Activated T-cell treated with anti-CD3 and anti-CD28 coated beads, Interleukin-2, amount 50 U/mL, for 72 hours (primary cell): Measurements from ENCODE around the gene COLEC12. TPM values are rescaled to one million over a fixed set of nuclear protein-coding genes. Genes with fewer than 3 reads are reported as not detected.

Source experiments
- ATAC-seq, 2 donors: fragments of 150-1000 bp; cut with Tn5 transposase; replicated peaks in 1 of 2; 2 replicates each; pipeline ENCODE4 v1.10.0; 2021; ENCODE audit warnings: moderate library complexity in 2 of 2, mild to moderate bottlenecking in 1 of 2
- DNase-seq, 2 donors: peaks; one replicate each; pipeline ENCODE4 v3.0.0; 2021 to 2022; ENCODE audit warnings: mixed read lengths in 1 of 2
- H3K27ac Mint-ChIP-seq: one replicate; pipeline ENCODE4 v1.8.0; 2022; ENCODE audit warnings: mild to moderate bottlenecking, moderate library complexity, mixed read lengths
- H3K27me3 Mint-ChIP-seq: one replicate; pipeline ENCODE4 v1.8.0; 2022; ENCODE audit warnings: low read depth, mixed read lengths
- H3K36me3 Mint-ChIP-seq, 2 donors: one replicate each; pipeline ENCODE4 v1.8.0; 2022; ENCODE audit warnings: mixed read lengths in 2 of 2, mild to moderate bottlenecking in 1 of 2; ENCODE audit not compliant: insufficient read depth in 2 of 2
- H3K4me1 Mint-ChIP-seq: one replicate; pipeline ENCODE4 v1.8.0; 2022; ENCODE audit warnings: low read depth, mixed read lengths
- H3K4me3 Mint-ChIP-seq, 2 donors: one replicate each; pipeline ENCODE4 v1.8.0; 2022; ENCODE audit warnings: mild to moderate bottlenecking in 2 of 2, mixed read lengths in 2 of 2, moderate library complexity in 2 of 2
- H3K9me3 Mint-ChIP-seq, 2 donors: one replicate each; pipeline ENCODE4 v1.8.0; 2022; ENCODE audit warnings: mixed read lengths in 2 of 2
- total RNA-seq, 2 donors: library from RNA; stranded (reverse); gene quantifications; one replicate each; pipeline ENCODE4 v1.2.3, GENCODE V29; 2022

COLEC12 gene
- total RNA-seq, 2 donors from 2014 or later = 0.05 TPM; not detected in 1

DNA sequence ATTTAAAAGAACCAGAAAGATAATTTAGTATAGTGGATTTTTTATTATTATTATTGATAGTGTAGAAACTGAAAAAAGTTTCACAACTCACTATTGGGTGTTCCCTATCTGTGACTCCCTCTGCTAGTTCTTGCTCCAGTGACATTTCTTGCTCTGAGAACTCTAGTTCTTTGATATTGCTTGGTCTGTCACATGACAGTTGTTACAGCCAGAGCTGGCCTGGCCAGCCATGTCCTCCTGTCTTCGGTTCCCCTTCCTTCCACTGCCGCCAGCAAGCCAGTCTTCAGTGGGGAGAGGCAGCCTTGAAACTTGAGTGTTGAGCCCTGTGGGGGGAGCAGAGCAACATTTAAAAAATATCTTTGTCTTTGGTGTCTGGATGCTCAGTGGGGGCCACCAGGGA lies 225.0 kb downstream of the COLEC12 start:
- Mint-ChIP-seq H3K36me3 (peaks cover 0 to 2% of the 10 kb centered on the region in 2 donors), H3K4me1 (no peaks in the 10 kb centered on the region), H3K9me3 (no peaks in the 10 kb centered on the region), H3K4me3 (no peak overlapping the region), H3K27ac (no peak overlapping the region), H3K27me3 (peaks cover 5% of the 10 kb centered on the region)
- ATAC-seq (no peak), DNase-seq (no peak)

- Mint-ChIP-seq H3K9me3 (no peaks in the 10 kb centered on the region), H3K27me3 (no peaks in the 10 kb centered on the region), H3K27ac (no peak overlapping the region), H3K36me3 (peaks cover 0 to 2% of the 10 kb centered on the region in 2 donors), H3K4me1 (peaks cover 8% of the 10 kb centered on the region), H3K4me3 (no peak overlapping the region)
- DNase-seq (no peak), ATAC-seq (no peak)
Observed at GRCh38 chr18:274313-274712, 226.2 kb downstream of the COLEC12 start.

DNA sequence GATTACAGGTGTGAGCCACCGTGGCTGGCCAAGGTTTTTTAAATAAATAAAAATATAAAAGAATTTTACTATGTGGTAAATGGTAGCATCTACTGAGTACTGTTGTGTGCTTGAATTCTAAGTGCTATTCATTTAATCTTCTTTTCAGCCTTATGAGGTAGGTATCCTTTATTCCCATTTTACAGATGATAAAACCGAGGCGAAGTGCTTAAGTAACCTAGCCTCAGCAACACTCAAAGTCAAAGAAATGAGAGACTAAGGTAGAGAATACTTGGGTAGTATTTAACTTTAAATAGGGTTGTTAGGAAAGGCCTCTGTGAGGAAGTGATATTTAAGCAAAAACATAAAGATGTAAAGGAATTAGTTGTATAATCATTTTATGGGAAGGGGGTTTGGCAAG lies 227.0 kb downstream of the COLEC12 start:
- Mint-ChIP-seq H3K4me1 (peaks cover 16% of the 10 kb centered on the region), H3K9me3 (no peaks in the 10 kb centered on the region), H3K36me3 (peaks cover 0 to 2% of the 10 kb centered on the region in 2 donors), H3K27ac (peak overlapping the region; percentile 28), H3K4me3 (no peak overlapping the region), H3K27me3 (no peaks in the 10 kb centered on the region)
- ATAC-seq = no peak
- DNase-seq = no peak

DNA sequence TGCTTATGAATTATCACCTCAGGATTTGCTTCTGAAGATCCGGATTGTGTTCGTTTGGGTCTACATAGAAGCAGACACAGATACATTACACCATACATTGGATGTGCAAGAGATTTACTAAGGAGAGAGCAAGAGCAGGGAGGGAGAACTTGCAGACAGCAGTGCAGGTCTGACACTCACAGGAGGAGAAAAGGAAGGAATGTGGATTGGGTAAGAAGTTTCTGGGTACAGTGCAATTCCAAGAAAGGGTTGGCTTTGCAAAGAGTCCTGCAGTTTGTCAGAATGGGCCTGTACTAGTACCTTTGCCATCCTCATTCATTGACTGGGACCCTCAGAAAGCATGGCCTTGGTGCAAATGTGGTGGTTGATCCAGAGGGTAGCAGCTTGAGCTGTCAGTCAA lies 227.9 kb downstream of the COLEC12 start:
- Mint-ChIP-seq H3K36me3 (peaks cover 3 to 4% of the 10 kb centered on the region in 2 donors), H3K9me3 (no peaks in the 10 kb centered on the region)
- ATAC-seq = no peak

DNA sequence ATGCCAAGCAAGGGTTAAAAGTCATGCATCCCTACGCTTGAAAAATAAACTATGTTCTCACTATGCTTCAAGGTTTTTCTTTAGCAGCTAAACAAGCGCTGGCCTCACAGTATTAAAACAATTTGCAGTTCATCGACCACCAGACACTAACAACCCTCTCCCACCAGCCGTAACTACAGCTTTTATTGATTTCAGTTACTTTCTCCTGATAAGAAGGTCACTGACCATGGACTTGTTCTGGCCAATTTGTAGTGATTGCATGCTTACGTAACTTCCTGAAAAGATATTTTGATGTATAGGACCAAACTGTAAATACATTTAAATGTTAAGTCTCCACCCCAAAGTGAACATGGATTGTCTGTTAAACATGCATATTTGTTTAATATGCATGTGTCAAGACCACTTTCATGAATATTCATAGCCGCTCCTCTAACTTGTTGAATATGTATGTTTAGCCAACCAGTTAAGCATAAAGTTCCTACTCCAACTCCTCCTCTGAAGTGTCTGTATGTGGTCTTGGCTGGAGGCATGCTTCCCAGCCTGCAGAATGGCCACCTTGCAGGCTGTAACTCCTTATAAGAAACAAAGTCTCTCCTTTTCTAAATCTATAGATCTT lies 230.9 kb downstream of the COLEC12 start:
- Mint-ChIP-seq H3K4me3 (peak overlapping the region; percentile 84 to 100), H3K27ac (no peak overlapping the region), H3K4me1 (peaks cover 28% of the 10 kb centered on the region), H3K9me3 (no peaks in the 10 kb centered on the region), H3K27me3 (no peaks in the 10 kb centered on the region), H3K36me3 (peaks cover 2 to 6% of the 10 kb centered on the region in 2 donors)
- ATAC-seq (no peak), DNase-seq (no peak)

More for the DNA sequence above, 227.9 kb downstream of the COLEC12 start:
- no peak for DNase-seq
- Mint-ChIP-seq H3K4me3 (no peak overlapping the region), H3K27ac (no peak overlapping the region), H3K4me1 (peaks cover 16% of the 10 kb centered on the region), H3K27me3 (no peaks in the 10 kb centered on the region)

DNA sequence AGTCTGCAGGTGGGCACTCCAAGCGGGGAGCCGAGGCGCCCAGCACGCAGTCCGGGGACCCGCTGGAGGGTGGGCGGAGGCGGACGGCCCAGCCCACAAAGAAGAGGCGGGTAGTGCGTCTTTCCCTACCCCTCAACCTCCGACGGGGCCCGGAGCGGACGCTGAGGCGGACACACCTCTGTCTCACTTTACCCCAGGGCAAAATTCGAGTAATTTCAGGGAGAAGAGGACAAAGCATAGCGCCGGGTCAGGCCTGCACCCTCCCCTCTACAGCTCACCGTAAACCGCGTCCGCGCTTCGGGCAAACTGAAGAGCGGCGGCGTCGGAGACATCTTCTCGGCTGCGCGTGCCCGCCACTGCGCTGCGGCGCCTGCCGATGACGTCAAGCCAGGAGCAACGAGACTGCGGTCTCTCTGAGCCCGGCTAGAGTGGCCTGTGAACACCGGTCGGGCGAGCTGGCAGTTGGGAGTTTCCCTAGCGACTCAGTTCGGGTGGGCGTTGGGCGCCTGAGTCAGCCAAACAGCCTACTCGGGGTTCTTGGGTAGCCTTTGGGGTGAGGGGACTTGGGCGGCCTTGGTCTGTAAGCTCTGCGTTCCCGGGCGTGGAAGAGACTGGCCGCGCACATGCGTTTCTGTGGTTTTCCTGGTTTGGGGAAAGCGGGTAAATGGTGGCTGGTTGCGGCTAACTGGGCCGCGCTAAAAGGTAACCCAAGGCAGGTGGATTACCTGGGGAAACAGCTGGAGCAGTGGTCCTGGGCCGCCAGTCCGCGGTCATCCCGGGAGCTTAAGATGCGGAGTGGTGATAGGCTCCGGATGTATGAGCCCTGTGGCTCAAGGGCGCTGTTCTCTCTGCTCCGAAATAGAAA lies 232.6 kb downstream of the COLEC12 start, which contains the start of gene THOC1:
Gene THOC1, minus strand, starts transcription at position 360 of the 865 bp plus-strand sequence. Its CDS starts 28 bp downstream, at position 332.
- H3K9me3 Mint-ChIP-seq = no peaks in the 10 kb centered on the region
- peaks cover 11% of the 10 kb centered on the region in 2 donors for H3K36me3 Mint-ChIP-seq
- H3K4me3 Mint-ChIP-seq = peak within 1 kb of the TSS; percentile 84 to 100
- DNase-seq (peak; percentile 96 to 97), ATAC-seq (peak; percentile 95 to 96)
- H3K27ac Mint-ChIP-seq = peak within 1 kb of the TSS; percentile 100
- no peaks in the 10 kb centered on the region for H3K27me3 Mint-ChIP-seq
- H3K4me1 Mint-ChIP-seq = peaks cover 28% of the 10 kb centered on the region

- peaks cover 28% of the 10 kb centered on the region for H3K4me1 Mint-ChIP-seq
- no peaks in the 10 kb centered on the region for H3K27me3 Mint-ChIP-seq
- DNase-seq = no peak
- H3K27ac Mint-ChIP-seq = peak overlapping the region; percentile 100
- no peak for ATAC-seq
- peaks cover 11% of the 10 kb centered on the region in 2 donors for H3K36me3 Mint-ChIP-seq
- no peaks in the 10 kb centered on the region for H3K9me3 Mint-ChIP-seq
- peak overlapping the region; percentile 84 to 100 for H3K4me3 Mint-ChIP-seq
Observed at GRCh38 chr18:267380-267687, 233.2 kb downstream of the COLEC12 start.

Other genes with a start within 250 kb of the COLEC12 start
- 100 to 1,000 TPM in 1 of 2 donors, 10 to 100 TPM in 1; 76.6 to 111 TPM for gene THOC1, start 232.7 kb downstream of the COLEC12 start, total RNA-seq
- not detected for gene CETN1, start 79.7 kb upstream of the COLEC12 start, total RNA-seq
- not detected for gene CLUL1, start 96.3 kb upstream of the COLEC12 start, total RNA-seq
- gene TYMS, start 157.0 kb upstream of the COLEC12 start, total RNA-seq = 100 to 1,000 TPM; 163 to 236 TPM
- 10 to 100 TPM; 62.0 to 65.1 TPM for gene ENOSF1, start 211.9 kb upstream of the COLEC12 start, total RNA-seq